PC-9 (cell line): ENCODE measurements around the gene GMNC. TPM values are rescaled to one million over a fixed set of nuclear protein-coding genes. Genes with fewer than 3 reads are reported as not detected.

Experiments
- BruUV-seq: library from RNA; stranded (reverse); fragments of 400-500 nt; replicated peaks from 2 replicates; lab custom pipeline; 2021; lab: Mats Ljungman, UMichigan
- CTCF ChIA-PET: fragments of 300-600 bp; sonication (Branson Sonifier 250); formaldehyde crosslinking; loops from one replicate; lab custom pipeline; 2022; ENCODE audit warnings: antibody characterized with exemption; lab: Charles Lee
- POLR2A ChIA-PET: fragments of 300-600 bp; sonication (Branson Sonifier 250); formaldehyde crosslinking; loops from one replicate; lab custom pipeline; 2022; ENCODE audit warnings: antibody characterized with exemption; ENCODE audit not compliant: unreplicated experiment; lab: Charles Lee
- DNase-seq, 2 experiments: peaks; one replicate each; pipeline versions ENCODE4 v3.0.0 to v3.0.0-alpha.2; 2015 to 2022; ENCODE audit warnings: mixed read lengths in 1 of 2
- H2AFZ ChIP-seq: fragments of 200-600 bp; sonication (generic); 2 replicates; pipeline ENCODE4 v1.8.1; 2017; ENCODE audit warnings: antibody characterized with exemption
- H3F3A ChIP-seq: fragments of 200-600 bp; sonication (generic); 2 replicates; pipeline ENCODE4 v1.8.1; 2017; ENCODE audit warnings: antibody characterized with exemption, mild to moderate bottlenecking, low read depth; ENCODE audit not compliant: insufficient read depth
- H3K27ac ChIP-seq: fragments of 200-600 bp; sonication (generic); 2 replicates; pipeline ENCODE4 v1.6.1; 2016; ENCODE audit warnings: mixed run types
- H3K27me3 ChIP-seq: fragments of 200-600 bp; sonication (generic); 2 replicates; pipeline ENCODE4 v1.6.1; 2016; ENCODE audit warnings: low read depth, mixed run types; ENCODE audit not compliant: insufficient read depth
- H3K36me3 ChIP-seq: fragments of 200-600 bp; sonication (generic); 2 replicates; pipeline ENCODE4 v1.6.1; 2016; ENCODE audit warnings: low read depth, mixed run types
- H3K4me1 ChIP-seq: fragments of 200-600 bp; sonication (generic); replicated peaks from 2 replicates; pipeline ENCODE4 v1.6.1; 2016; ENCODE audit warnings: mixed run types; ENCODE audit not compliant: insufficient read depth
- H3K4me2 ChIP-seq: fragments of 200-600 bp; sonication (generic); 2 replicates; pipeline ENCODE4 v1.6.1; 2017; ENCODE audit warnings: mixed run types
- H3K4me3 ChIP-seq: fragments of 200-600 bp; sonication (generic); 2 replicates; pipeline ENCODE4 v1.6.1; 2016; ENCODE audit warnings: mixed run types
- H3K79me2 ChIP-seq: fragments of 200-600 bp; sonication (generic); 2 replicates; pipeline ENCODE4 v1.6.1; 2017; ENCODE audit warnings: low read depth, mixed run types
- H3K9me2 ChIP-seq: fragments of 200-600 bp; sonication (generic); 2 replicates; pipeline ENCODE4 v1.8.1; 2017; ENCODE audit warnings: mild to moderate bottlenecking; ENCODE audit not compliant: insufficient read depth
- H3K9me3 ChIP-seq: fragments of 200-600 bp; sonication (generic); 2 replicates; pipeline ENCODE4 v1.8.1; 2016; ENCODE audit warnings: low read depth; ENCODE audit not compliant: insufficient read depth
- H4K20me1 ChIP-seq: fragments of 200-600 bp; sonication (generic); 2 replicates; pipeline ENCODE4 v1.8.1; 2017; ENCODE audit not compliant: insufficient read depth
- CTCF ChIP-seq: fragments of 200-600 bp; sonication (generic); conservative IDR thresholded peaks from 2 replicates; pipeline ENCODE4 v1.6.1; 2017; ENCODE audit warnings: mixed run types, antibody characterized with exemption, mild to moderate bottlenecking, moderate library complexity
- EZH2 ChIP-seq: fragments of 200-600 bp; sonication (generic); IDR thresholded peaks from 2 replicates; pipeline ENCODE4 v1.8.0; 2017; ENCODE audit warnings: antibody characterized with exemption, low read depth
- intact Hi-C: fragments of 100-400 bp; cut with micrococcal nuclease; formaldehyde crosslinking; loops from one replicate; pipeline ENCODE4 v1.10.0; 2022; ENCODE audit not compliant: unreplicated experiment
- total RNA-seq: library from RNA; stranded (reverse); gene quantifications from 2 replicates; pipeline ENCODE4 v1.2.3, GENCODE V29; 2021

GMNC gene
- total RNA-seq, 1 experiment from 2014 or later: not detected

DNA sequence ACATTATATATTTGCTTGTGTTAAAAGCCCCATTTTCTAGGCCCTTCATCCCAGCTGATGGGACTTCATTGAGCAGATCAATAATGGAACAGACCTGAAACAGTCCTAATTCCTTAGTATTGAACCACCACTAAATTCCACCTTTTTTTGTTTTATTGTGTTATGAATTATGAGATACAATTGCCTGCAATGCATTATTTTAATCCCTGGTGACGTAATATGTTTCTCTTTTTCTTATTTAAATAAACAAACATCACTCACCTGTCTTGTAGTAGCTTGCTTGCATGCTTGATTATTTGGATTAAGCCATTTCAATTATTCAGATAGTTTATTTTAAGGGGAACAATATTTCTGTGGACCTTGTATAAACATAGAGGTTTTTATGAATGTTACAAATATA lies 40.7 kb upstream of the GMNC start:
- no peaks in the 10 kb centered on the region for H4K20me1 ChIP-seq
- BruUV-seq: no TSS peak
- POLR2A ChIA-PET: no interaction called here
- H3K27ac ChIP-seq: no peak overlapping the region
- no peaks in the 10 kb centered on the region for H3F3A ChIP-seq
- TF ChIP-seq CTCF (no peak), EZH2 (no peak)
- no peaks in the 10 kb centered on the region for H3K4me1 ChIP-seq
- no peak overlapping the region for H2AFZ ChIP-seq
- H3K9me3 ChIP-seq: peaks cover 3% of the 10 kb centered on the region; the same call in 1 of the 2 replicates
- no peaks in the 10 kb centered on the region for H3K27me3 ChIP-seq
- H3K4me2 ChIP-seq: no peak overlapping the region
- no peaks in the 10 kb centered on the region for H3K36me3 ChIP-seq
- H3K9me2 ChIP-seq: no peaks in the 10 kb centered on the region
- DNase-seq: no peak
- no peak overlapping the region for H3K4me3 ChIP-seq
- intact Hi-C loops: no loop called here
- CTCF ChIA-PET: no interaction called here
- no peaks in the 10 kb centered on the region for H3K79me2 ChIP-seq

- Histone ChIP-seq H3K4me1 (no peaks in the 10 kb centered on the region), H3K27me3 (no peaks in the 10 kb centered on the region), H2AFZ (no peak overlapping the region), H3K9me3 (peaks cover 3% of the 10 kb centered on the region; the same call in 1 of the 2 replicates), H3F3A (no peaks in the 10 kb centered on the region), H3K36me3 (no peaks in the 10 kb centered on the region), H3K27ac (no peak overlapping the region), H3K79me2 (no peaks in the 10 kb centered on the region), H3K9me2 (no peaks in the 10 kb centered on the region), H4K20me1 (no peaks in the 10 kb centered on the region), H3K4me2 (no peak overlapping the region), H3K4me3 (no peak overlapping the region)
- intact Hi-C loops: no loop called here
- DNase-seq: no peak
- ChIA-PET POLR2A (no interaction called here), CTCF (no interaction called here)
- no TSS peak for BruUV-seq
- TF ChIP-seq CTCF (no peak), EZH2 (no peak)
Measured at GRCh38 chr3:190902292-190902691, 39.8 kb upstream of the GMNC start.

DNA sequence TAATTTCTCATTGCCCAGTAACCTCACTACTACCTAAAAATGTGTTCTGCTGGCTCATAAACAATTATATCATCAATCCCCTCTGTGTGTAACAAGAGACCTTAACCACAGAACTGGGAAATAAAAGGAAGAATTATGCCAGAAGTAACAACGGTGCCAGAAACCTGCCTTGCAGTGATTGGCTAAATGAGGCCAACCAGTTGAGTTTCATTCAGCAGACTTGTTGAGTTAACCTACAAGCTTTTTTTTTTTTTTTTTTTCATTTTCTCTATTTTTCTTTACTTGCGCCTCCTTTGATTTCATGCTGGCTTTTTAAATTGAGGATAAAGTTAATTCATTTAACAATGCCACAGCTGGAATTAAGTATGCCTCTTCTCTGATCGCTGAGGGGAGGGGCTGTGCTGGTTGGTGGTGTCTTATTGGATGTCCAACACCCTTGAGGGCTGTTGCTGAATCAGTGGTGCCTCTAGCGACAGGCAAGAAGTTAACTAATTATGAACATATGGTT lies 30.0 kb upstream of the GMNC start:
- no peak overlapping the region for H3K4me3 ChIP-seq
- ChIA-PET CTCF (no interaction called here), POLR2A (no interaction called here)
- no peak overlapping the region for H3K4me2 ChIP-seq
- no peaks in the 10 kb centered on the region for H3K27me3 ChIP-seq
- no peaks in the 10 kb centered on the region; the same call in 1 of the 2 replicates for H3F3A ChIP-seq
- peaks cover 5% of the 10 kb centered on the region; the same call in 1 of the 2 replicates for H3K9me3 ChIP-seq
- H3K79me2 ChIP-seq: no peaks in the 10 kb centered on the region
- BruUV-seq: no TSS peak
- H4K20me1 ChIP-seq: no peaks in the 10 kb centered on the region
- H3K36me3 ChIP-seq: no peaks in the 10 kb centered on the region
- no peak for TF ChIP-seq EZH2
- no peak for TF ChIP-seq CTCF
- H2AFZ ChIP-seq: no peak overlapping the region
- peaks cover 5% of the 10 kb centered on the region; the same call in 1 of the 2 replicates for H3K9me2 ChIP-seq
- no peak overlapping the region for H3K27ac ChIP-seq
- no peaks in the 10 kb centered on the region for H3K4me1 ChIP-seq
- no peak for DNase-seq
- intact Hi-C loops: no loop called here
